Stimulated activated CD8-positive, alpha-beta memory T cell treated with anti-CD3 and anti-CD28 coated beads, Interleukin-4, amount 100 ng/mL, for 4 hours (primary cell): ENCODE data around the gene MAP2K2.
"Not testable (repeated sequence)": the region's sequence is repeated elsewhere in the genome, so short reads cannot be mapped to it uniquely, and the experiment has no call there.

Experiments used
- DNase-seq, 2 donors: peaks; one replicate each; pipeline ENCODE4 v3.0.0-alpha.2; 2020; ENCODE audit warnings: low read depth in 2 of 2, low spot score in 1 of 2

Gene MAP2K2

DNA sequence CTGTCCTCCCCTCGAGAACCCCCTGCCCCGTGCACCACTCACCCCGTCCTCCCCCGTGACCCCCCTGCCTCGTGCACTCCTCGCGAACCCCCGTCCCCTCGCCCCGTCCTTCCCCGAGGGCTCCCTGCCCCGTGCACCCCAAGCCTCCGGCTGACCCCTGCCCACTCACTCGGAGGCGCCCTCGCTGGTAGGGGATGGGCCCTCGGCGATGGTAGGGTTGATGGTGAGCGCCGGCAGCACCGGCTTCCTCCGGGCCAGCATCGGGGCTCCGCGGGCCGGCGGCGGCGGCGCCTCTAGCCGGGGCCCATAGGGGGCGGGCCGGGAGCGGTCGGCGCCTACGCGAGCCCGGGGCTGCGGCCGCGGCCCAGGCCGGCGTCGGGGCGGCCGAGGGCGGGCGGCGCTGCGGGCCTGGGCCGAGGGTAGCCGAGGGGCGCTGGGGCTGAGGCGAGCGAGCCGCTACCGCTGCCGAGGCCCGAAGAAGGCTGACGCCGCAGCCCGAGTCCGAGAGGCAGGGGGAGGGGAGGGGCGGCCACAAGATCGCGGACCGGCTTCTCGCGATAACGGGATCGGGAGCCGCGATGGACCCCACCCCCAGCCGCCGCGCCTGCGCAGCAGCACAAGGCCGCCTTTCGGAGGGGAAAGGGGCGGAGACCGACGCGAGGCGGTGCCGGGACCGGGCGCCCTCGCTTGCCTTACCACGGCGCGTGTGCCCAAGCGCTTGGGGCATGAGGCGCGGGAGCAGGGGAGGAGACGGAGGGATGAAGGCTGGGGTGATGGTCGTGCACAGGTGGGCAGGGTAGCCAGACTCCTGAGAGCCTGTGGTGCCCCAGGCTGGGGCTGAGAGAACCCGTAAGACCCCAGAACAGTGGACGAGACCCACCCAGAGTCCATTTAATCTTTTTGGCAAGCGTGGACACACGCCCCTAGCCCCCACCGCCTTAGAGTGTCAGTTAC is at the start of gene MAP2K2:
TSS of gene MAP2K2 (minus strand) at position 508 of the 954 bp plus-strand sequence. CDS start at position 261, 247 bp downstream.
- peak; percentile 91 for DNase-seq

- peak; percentile 16 to 31 for DNase-seq
These were observed 49.0 kb upstream of the MAP2K2 start for GRCh38 chr19:4172861-4173473.

DNA sequence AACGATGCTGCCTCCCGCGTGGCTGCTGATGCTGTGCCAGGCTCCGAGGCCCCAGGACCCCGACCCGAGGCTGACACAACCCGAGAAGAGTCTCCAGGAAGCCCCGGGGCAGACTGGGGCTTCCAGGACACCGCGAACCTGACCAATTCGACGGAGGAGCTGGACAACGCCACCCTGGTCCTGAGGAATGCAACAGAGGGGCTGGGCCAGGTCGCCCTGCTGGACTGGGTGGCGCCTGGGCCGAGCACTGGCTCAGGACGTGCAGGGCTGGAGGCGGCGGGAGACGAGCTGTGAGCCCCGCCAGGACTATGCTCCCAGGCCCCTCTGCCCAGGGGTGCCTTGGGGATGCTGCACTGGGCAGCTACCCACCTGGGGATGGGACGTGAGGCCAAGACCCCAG is 47.8 kb upstream of the MAP2K2 start:
- no peak for DNase-seq

DNA sequence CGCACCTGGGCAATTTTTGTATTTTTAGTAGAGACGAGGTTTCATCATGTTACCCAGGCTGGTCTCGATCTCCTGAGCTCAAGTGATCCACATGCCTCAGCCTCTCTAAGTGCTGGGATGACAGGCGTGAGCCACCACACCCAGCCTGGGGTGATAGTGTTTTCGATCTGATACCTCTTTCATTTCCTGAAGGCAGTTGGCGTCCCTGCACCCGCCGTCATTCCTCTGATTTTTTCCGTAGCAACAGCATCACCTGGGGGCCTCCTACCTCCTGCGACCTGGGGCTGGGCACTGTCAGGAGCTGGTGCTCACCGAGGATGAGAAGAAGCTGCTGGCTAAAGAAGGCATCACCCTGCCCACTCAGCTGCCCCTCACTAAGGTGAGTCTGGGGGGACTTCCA is 40.3 kb upstream of the MAP2K2 start:
- DNase-seq = no peak

DNA sequence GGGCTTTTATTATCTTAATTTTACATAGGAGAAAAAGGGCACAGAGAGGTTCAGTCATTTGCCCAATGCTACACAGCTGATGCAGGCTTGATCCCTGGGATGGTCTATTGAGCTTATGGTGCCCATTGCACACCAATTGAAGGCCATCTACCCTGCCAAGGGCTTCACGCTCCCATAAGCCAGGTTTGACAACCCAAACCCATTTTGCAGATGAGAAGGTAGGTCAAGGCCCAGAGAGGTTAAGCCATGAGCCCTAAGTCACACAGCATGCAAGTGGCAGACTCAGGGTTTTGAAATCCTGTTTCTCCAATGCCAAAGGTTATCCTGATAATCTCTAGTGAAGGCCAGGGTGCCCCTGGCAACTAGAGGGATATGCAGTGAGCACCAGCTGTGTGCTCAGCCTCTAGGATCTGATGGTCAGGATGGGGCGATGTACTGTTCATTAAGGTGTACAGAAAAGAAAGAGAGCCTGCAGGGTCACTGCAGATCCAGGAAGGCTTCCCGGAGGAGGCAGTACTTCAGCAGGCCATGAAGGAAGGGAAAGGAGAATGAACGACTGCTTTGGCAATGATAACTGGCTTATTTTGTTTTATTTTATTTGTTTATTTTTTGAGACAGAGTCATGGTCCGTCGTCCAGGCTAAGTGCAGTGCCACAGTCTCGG is 37.6 kb upstream of the MAP2K2 start:
- no peak for DNase-seq

GRCh38 chr19:4157971-4158370 is 34.0 kb upstream of the MAP2K2 start:
- not testable (repeated sequence) for DNase-seq

DNA sequence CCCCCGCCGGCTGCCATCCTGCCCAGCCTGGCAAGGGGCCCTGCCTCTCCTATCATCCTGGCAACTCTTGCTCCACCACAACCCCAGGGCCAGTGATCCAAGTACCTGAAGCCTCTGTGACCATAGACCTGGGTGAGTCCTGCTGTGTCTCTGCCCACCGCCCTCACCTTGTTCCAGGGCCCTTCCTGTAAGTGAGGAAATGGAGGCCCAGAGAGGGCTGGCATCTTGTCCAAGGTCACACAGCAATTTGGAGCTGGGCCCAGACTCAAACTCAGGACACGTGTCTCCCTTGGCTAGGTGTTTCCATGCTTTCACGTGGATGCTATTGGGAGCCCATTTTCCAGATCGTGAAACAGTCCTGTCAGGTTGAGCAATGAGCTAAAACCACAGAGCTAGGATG is 33.2 kb upstream of the MAP2K2 start:
- no peak for DNase-seq

DNA sequence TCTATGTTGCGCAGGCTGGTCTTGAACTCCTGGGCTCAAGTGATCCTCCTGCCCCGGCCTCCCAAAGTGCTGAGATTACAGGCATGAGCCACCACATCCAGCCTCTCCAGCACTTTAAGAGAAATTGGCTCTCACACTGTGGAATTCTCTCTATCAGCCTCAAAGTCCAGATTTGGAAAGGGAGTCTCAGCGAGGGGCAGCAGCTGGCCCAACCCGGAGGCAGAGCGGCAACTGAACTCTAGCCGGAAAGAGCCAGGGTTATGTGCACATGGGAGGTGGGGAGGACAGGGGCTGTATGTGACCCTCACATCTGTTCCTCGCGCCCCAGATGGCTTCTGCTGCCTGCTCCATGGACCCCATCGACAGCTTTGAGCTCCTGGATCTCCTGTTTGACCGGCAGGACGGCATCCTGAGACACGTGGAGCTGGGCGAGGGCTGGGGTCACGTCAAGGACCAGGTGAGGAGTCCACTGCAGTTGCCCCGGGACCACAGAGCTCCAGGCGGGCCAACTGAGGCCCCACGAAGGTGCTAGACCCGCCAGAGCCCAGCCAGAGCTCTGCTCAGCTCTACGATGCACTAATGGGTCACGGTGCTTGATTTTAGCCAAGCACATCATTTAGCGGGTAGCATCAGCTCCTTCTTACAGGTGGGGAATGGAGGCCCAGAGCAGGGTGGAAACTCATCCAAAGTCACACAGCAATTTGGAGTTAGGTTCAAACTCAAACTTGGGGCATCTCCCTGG is 30.8 kb upstream of the MAP2K2 start:
- DNase-seq = no peak

GRCh38 chr19:4152241-4152998 is 28.5 kb upstream of the MAP2K2 start:
- no peak for DNase-seq

DNA sequence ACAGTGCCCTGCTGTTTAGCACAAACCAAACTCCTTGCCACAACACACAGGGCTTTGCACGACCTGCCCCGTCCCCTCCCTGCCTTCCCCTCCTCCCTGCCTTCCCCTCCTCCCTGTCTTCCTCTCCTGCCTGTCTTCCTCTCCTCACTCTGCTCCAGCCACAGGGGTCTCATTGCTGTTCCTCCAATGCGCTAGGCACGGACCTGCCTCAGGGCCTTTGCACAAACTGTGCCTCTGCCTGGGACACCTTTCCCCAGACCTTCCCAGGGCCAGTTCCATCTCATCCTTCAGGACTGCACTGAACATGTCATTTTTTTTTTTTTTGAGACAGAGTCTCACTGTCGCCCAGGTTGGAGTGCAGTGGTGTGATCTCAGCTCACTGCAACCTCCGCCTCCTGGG is 27.7 kb upstream of the MAP2K2 start:
- no peak for DNase-seq

DNA sequence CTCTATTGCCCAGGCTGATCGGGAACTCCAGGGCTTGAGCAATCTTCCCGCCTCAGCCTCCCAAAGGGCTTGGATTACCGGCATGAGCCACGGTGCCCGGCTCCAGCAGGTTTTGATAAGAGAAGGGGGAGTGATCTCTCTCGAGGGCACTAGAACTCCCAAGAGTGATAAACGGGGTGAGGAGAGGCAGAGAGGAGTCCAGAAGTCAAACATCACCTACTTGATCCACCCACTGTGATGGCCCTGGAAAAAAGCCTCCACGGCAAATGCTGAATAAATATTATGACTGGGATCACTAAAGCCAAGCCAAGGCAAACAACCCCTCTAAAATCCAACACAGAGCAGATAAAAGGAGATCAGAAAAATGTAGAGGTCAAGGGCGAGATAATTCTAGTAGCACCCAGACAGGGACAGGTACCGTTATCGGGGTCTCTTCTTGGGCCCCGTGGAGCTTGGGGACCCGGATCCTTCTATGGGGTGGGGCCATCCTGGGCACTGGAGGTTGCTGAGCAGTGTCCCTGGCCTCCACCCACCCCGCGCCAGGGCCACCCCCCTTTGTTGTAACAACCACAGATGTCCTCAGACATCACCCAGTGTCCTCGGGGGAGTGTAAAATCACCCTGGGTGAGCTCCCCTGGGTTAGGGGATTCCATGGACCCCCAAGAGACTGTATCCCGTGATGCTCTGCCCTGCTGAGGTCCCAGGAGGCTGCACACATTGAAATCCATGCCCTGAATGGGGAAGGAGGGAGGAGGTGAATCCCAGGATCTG is 25.8 kb upstream of the MAP2K2 start:
- DNase-seq = no peak

DNA sequence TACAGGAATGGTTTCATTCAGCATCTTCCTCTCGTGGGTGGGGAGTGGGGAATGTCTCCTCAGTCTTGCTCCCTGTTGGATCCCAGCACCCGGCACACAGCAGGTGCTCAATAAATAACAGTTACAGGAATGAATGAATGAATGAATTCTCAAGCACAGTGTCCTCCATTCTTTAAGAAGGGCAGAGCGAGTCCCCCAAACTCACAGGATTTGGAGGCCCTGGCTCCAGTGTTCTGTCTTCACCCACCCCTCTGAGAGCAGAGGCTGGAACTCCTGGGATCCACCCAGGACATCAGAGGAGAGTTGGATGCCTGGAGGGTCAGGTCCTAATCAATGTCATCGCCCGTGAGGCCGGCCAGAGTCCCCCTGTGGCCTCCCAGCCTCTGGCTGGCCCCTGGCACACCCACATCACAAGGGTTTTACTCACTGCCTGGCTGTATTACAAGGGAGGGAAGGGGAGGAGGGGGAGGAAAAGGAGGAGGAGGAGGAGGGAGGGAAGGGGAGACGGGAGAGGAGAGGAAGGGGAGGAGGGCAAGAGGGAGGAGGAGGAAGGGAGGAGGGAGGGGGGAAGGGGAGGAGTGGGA is 20.8 kb upstream of the MAP2K2 start:
- no peak for DNase-seq

GRCh38 chr19:4142916-4143315 is 19.0 kb upstream of the MAP2K2 start:
- not testable (repeated sequence) for DNase-seq

- no peak for DNase-seq
These were observed 16.4 kb upstream of the MAP2K2 start for GRCh38 chr19:4140237-4140711.

GRCh38 chr19:4139614-4140236 is 15.8 kb upstream of the MAP2K2 start:
- peak; percentile 63 to 93 for DNase-seq

GRCh38 chr19:4138445-4138844 is 14.5 kb upstream of the MAP2K2 start:
- no peak for DNase-seq

DNA sequence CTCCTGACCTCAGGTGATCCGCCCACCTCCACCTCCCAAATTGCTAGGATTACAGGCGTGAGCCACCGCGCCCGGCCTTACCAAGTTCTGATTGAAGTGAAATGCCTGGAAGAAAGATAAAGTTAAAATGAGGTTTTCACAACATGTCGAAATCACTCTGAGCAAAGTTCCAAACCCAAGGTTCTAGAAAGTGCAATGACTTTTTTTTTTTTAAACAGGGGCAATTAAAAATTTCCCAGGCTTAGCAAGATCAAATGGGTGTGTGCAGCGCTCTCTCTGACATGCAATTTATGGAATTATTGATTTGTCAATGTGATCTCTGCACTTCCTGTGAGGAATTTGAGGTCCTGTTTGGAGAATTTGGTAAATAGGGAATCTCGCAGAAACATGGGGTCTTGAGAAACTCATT is 12.8 kb upstream of the MAP2K2 start:
- DNase-seq = no peak

DNA sequence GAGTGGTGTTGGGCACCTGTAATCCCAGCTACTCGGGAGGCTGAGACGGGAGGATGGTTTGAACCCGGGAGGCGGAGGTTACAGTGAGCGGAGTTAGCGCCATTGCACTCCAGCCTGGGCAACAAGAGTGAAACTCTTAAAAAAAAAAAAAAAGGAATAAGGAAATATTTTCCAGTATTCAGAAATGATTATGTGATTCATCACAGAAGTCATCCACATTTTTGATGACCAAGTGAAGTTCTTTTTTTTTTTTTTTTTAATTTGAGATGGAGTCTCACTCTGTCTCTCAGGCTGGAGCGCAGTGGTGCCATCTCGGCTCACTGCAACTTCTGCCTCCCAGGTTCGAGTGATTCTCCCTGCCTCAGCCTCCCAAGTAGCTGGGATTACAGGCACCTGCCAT is 11.5 kb upstream of the MAP2K2 start:
- not testable (repeated sequence) for DNase-seq

DNA sequence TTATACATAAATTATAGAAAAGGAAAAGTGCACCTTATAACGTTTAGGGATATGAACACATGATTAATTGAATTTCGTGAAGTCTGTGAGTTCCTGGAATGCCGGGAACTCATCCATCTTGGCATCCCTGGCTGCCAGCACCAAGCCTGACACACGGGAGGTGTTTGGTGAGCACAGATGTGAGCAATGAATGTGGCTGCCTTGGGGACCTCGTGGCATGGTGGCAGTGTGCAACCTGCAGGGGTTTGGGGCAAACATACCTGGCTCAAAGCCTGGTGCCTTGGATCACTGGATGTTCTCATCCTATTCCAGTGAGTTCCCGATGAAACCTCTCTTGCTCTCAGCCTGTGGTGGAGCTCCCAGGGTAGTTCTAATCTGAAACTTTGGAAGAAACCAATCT is 10.4 kb upstream of the MAP2K2 start:
- DNase-seq = no peak
